Measurements from ENCODE around the gene C16orf78.

GRCh38 chr16:49395021-49395420, 21.4 kb downstream of the C16orf78 start:
- TF ChIP-seq YY1 (IDR thresholded peaks at IDR 0.05; ENCODE audit: insufficient read depth, insufficient read length) (no peak), ZNF274 (IDR thresholded peaks at IDR 0.05; ENCODE audit: low read depth, low read length) (no peak)

Data from NT2/D1 (cell line).